Ovary (tissue), 9 donors: ENCODE data around the gene ETS1. TPM values are rescaled to one million over a fixed set of nuclear protein-coding genes. Genes with fewer than 3 reads are reported as not detected.

Experiments used
- DNase-seq, 5 donors: peaks; one replicate each; pipeline ENCODE4 v3.0.0-alpha.2; 2019 to 2020
- H3K27ac ChIP-seq, 2 donors: fragments of 200-600 bp; one replicate each; pipeline versions ENCODE4 v1.5.1 to v1.8.0; 2019 to 2022
- H3K27me3 ChIP-seq: fragments of 200-600 bp; one replicate; pipeline ENCODE4 v1.8.0; 2022
- H3K36me3 ChIP-seq: fragments of 200-600 bp; sonication (generic); one replicate; pipeline ENCODE4 v1.5.1; 2019
- H3K4me1 ChIP-seq: one replicate; pipeline ENCODE4 v1.8.1; 2013; ENCODE audit warnings: mild to moderate bottlenecking, moderate library complexity; ENCODE audit not compliant: insufficient read depth
- H3K4me3 ChIP-seq: fragments of 200-600 bp; sonication (generic); one replicate; pipeline ENCODE4 v1.5.1; 2017
- H3K9me3 ChIP-seq, 2 donors: fragments of 200-600 bp in 1 of 2; sonication (generic) in 1 of 2; one replicate each; pipeline versions ENCODE4 v1.5.1 to v1.8.1; 2013 to 2019; ENCODE audit warnings: mild to moderate bottlenecking in 1 of 2, moderate library complexity in 1 of 2
- CTCF ChIP-seq, 3 donors: fragments of 450-650 bp in 2 of 3; fragments of 200-600 bp in 1 of 3; IDR thresholded peaks; one replicate each; pipeline versions ENCODE4 v1.5.1 to v1.8.0; 2016 to 2022; ENCODE audit warnings: antibody characterized with exemption in 3 of 3, mild to moderate bottlenecking in 1 of 3
- EP300 ChIP-seq: sonication (generic); formaldehyde crosslinking; IDR thresholded peaks from one replicate; pipeline ENCODE4 v1.6.1; 2017; ENCODE audit warnings: antibody characterized with exemption
- POLR2A ChIP-seq: fragments of 450-650 bp; IDR thresholded peaks from one replicate; pipeline ENCODE4 v1.6.1; 2017; ENCODE audit warnings: antibody characterized with exemption, mild to moderate bottlenecking, moderate library complexity
- WGBS, 3 donors: extraction: QIAGEN DNeasy Blood & Tissue Kit in 1 of 3; methylation state at CpG; one replicate each; pipeline versions ENCODE4 v1.1.5 to v1.1.7; 2013 to 2017; 5-methylcytosine and 5-hydroxymethylcytosine counted together
- intact Hi-C, 4 donors: fragments of 100-400 bp; cut with DNase I; formaldehyde crosslinking; loops; one replicate each; pipeline versions ENCODE4 v1.11.0 to v1.15.1; 2022 to 2023
- polyA plus RNA-seq, 2 donors: library from polyadenylated mRNA; stranded (reverse); fragments of 200-250 nt in 1 of 2; fragments of 350-450 nt in 1 of 2; fragmentation: Illumina TruSeq in 1 of 2; extraction: RNeasy Lipid Tissue Mini Kit (QIAGEN cat#74804) in 1 of 2; gene quantifications; one replicate each; pipeline ENCODE4 v1.2.3, GENCODE V29; 2013 to 2014
- total RNA-seq, 7 donors: library from RNA; depleted of rRNA in 2 of 7; stranded (reverse); fragments of >200 nt in 2 of 7; fragmentation: NEBNext Ultra II Directional in 3 of 7; extraction: Animal tissue kit (Norgen Biotek cat#: 25700) in 3 of 7; gene quantifications; one replicate each; pipeline versions ENCODE4 v1.1.0 to v1.2.4, GENCODE V29; 2016 to 2023
- donor health status: DM: no; HTN: no; CAD: no; lungs with moderate emphysema.
- donor health status: DM: no; HTN: no; CAD: no.
- donor health status: Bipolar disorder and iron deficiency.
- donor health status: DM: yes; HTN: yes; CAD: no.
- donor health status: DM: no; HTN: no; CAD: no.
- donor health status: DM: yes; HTN: yes; CAD: no.

The ETS1 gene
- total and polyA plus RNA-seq, 9 donors: 24.4 to 68.0 (median 40.4) TPM

GRCh38 chr11:128471138-128471661 is 116.2 kb downstream of the ETS1 start:
- WGBS, 3 donors: 73 to 80% (median 80%) methylated on average over 3 of the region's 3 CpGs
- H3K27me3 ChIP-seq: no peaks in the 10 kb centered on the region
- no peak overlapping the region for H3K4me3 ChIP-seq
- DNase-seq: peak in 1 of 5 donors; percentile 50
- no peak for TF ChIP-seq EP300
- TF ChIP-seq POLR2A: no peak
- no peak for TF ChIP-seq CTCF (IDR thresholded peaks at IDR 0.05)
- H3K4me1 ChIP-seq: peaks cover 25% of the 10 kb centered on the region
- H3K27ac ChIP-seq: no peak overlapping the region
- no peaks in the 10 kb centered on the region for H3K9me3 ChIP-seq
- intact Hi-C loops: no loop called here
- H3K36me3 ChIP-seq: no peaks in the 10 kb centered on the region

- no peaks in the 10 kb centered on the region for H3K9me3 ChIP-seq
- no peak overlapping the region for H3K4me3 ChIP-seq
- TF ChIP-seq CTCF (IDR thresholded peaks at IDR 0.05) (no peak), POLR2A (no peak), EP300 (no peak)
- no peaks in the 10 kb centered on the region for H3K36me3 ChIP-seq
- 78 to 82% (median 79%) methylated on average over 5 of the region's 5 CpGs for WGBS, 3 donors
- peaks cover 25% of the 10 kb centered on the region for H3K4me1 ChIP-seq
- H3K27ac ChIP-seq: no peak overlapping the region
- DNase-seq: no peak
- intact Hi-C loops: no loop called here
- no peaks in the 10 kb centered on the region for H3K27me3 ChIP-seq
Observed at GRCh38 chr11:128470081-128470480, 117.3 kb downstream of the ETS1 start.

GRCh38 chr11:128469220-128469619 is 118.1 kb downstream of the ETS1 start:
- no peaks in the 10 kb centered on the region for H3K36me3 ChIP-seq
- H3K9me3 ChIP-seq: no peaks in the 10 kb centered on the region
- TF ChIP-seq EP300: no peak
- TF ChIP-seq POLR2A: no peak
- TF ChIP-seq CTCF (IDR thresholded peaks at IDR 0.05): no peak
- 77 to 81% (median 77%) methylated on average over 4 of the region's 4 CpGs for WGBS, 3 donors
- H3K4me3 ChIP-seq: no peak overlapping the region
- H3K4me1 ChIP-seq: peaks cover 21% of the 10 kb centered on the region
- intact Hi-C loops: no loop called here
- H3K27ac ChIP-seq: no peak overlapping the region
- no peaks in the 10 kb centered on the region for H3K27me3 ChIP-seq
- no peak for DNase-seq

- intact Hi-C loops: no loop called here
- Histone ChIP-seq H3K9me3 (no peaks in the 10 kb centered on the region), H3K27ac (no peak overlapping the region)
Observed at GRCh38 chr11:128468111-128468510, 119.2 kb downstream of the ETS1 start.

More at GRCh38 chr11:128468111-128468510, 119.2 kb downstream of the ETS1 start:
- TF ChIP-seq CTCF (IDR thresholded peaks at IDR 0.05) (no peak), POLR2A (no peak), EP300 (no peak)
- no peaks in the 10 kb centered on the region for H3K36me3 ChIP-seq
- H3K27me3 ChIP-seq: no peaks in the 10 kb centered on the region
- WGBS, 3 donors: 75 to 81% (median 80%) methylated on average over 1 of the region's 1 CpG
- no peak overlapping the region for H3K4me3 ChIP-seq
- no peak for DNase-seq
- peaks cover 14% of the 10 kb centered on the region for H3K4me1 ChIP-seq
